NCI-H345 treated with DMSO at 0.1 percent for 48 hours (cell line): Measurements from ENCODE around the gene TMEM259.

ENCODE experiments used
- DNase-seq: peaks from one replicate; lab custom pipeline; 2025; ENCODE audit not compliant: unreplicated experiment; lab: John Stamatoyannopoulos, UW

Gene TMEM259

GRCh38 chr19:1004803-1005664, 15.9 kb downstream of the TMEM259 start:
- DNase-seq, result no peak

- no peak for DNase-seq
Observed at GRCh38 chr19:1004204-1004802, 16.6 kb downstream of the TMEM259 start.

- DNase-seq, result no peak
Observed at GRCh38 chr19:1003283-1003682, 17.6 kb downstream of the TMEM259 start.

- no peak for DNase-seq
Observed at GRCh38 chr19:1002600-1002999, 18.3 kb downstream of the TMEM259 start.

GRCh38 chr19:1001538-1002166, 19.3 kb downstream of the TMEM259 start:
- DNase-seq, result no peak

GRCh38 chr19:1000591-1001537, 20.1 kb downstream of the TMEM259 start:
- DNase-seq, result no peak

GRCh38 chr19:1000095-1000494, 20.8 kb downstream of the TMEM259 start, which contains the start of gene GRIN3B:
Gene GRIN3B, plus strand, starts transcription at chr19:1000419. Its CDS starts 19 bp downstream, at chr19:1000438.
- no peak for DNase-seq

- no peak for DNase-seq
Observed at GRCh38 chr19:999379-999719, 21.6 kb downstream of the TMEM259 start.

- DNase-seq, result no peak
Observed at GRCh38 chr19:998064-998463, 22.9 kb downstream of the TMEM259 start.

GRCh38 chr19:996051-996838, 24.7 kb downstream of the TMEM259 start:
- DNase-seq, result no peak

- no peak for DNase-seq
Observed at GRCh38 chr19:995051-995827, 25.7 kb downstream of the TMEM259 start.

- DNase-seq, result no peak
Observed at GRCh38 chr19:994516-994915, 26.4 kb downstream of the TMEM259 start.

- DNase-seq, result no peak
Observed at GRCh38 chr19:993831-994393, 27.0 kb downstream of the TMEM259 start.

- DNase-seq, result no peak
Observed at GRCh38 chr19:993361-993830, 27.5 kb downstream of the TMEM259 start.

- no peak for DNase-seq
Observed at GRCh38 chr19:992670-993055, 28.3 kb downstream of the TMEM259 start.

- no peak for DNase-seq
Observed at GRCh38 chr19:991932-992669, 28.8 kb downstream of the TMEM259 start.

- no peak for DNase-seq
Observed at GRCh38 chr19:991174-991931, 29.6 kb downstream of the TMEM259 start.

- DNase-seq, result no peak
Observed at GRCh38 chr19:990746-991145, 30.2 kb downstream of the TMEM259 start.
